GM12872 (cell line): ENCODE data around the gene KRT24.

Experiments used
- TF ChIP-seq, protein P1 (sequence below): IDR thresholded peaks from 3 replicates; pipeline ENCODE4 v1.5.1; 2011; ENCODE audit warnings: low read depth, mild to moderate bottlenecking, low read length, moderate library complexity; ENCODE audit not compliant: insufficient read depth

Gene KRT24

DNA sequence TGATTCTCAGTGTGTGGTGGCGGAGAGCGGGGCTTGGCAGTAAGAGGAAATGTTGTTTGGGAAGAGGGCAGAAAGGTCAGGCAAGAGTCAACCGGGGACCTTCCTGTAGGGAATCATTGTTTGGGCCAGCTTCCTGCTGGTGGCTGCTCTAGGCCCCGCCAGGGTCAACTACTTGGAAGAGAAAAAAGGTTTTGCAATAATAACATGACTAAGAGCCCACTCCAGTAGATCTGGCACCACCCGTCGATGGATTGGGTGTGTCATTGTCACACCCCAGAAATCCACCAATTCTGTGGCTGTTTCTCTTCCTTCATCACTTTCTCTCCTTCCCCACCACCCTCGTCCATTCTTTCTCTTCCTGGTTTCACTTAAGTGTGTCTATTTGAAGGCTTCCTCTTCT lies 4.2 kb upstream of the KRT24 start:
- TF ChIP-seq, protein P1, sequence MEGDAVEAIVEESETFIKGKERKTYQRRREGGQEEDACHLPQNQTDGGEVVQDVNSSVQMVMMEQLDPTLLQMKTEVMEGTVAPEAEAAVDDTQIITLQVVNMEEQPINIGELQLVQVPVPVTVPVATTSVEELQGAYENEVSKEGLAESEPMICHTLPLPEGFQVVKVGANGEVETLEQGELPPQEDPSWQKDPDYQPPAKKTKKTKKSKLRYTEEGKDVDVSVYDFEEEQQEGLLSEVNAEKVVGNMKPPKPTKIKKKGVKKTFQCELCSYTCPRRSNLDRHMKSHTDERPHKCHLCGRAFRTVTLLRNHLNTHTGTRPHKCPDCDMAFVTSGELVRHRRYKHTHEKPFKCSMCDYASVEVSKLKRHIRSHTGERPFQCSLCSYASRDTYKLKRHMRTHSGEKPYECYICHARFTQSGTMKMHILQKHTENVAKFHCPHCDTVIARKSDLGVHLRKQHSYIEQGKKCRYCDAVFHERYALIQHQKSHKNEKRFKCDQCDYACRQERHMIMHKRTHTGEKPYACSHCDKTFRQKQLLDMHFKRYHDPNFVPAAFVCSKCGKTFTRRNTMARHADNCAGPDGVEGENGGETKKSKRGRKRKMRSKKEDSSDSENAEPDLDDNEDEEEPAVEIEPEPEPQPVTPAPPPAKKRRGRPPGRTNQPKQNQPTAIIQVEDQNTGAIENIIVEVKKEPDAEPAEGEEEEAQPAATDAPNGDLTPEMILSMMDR: no peak

DNA sequence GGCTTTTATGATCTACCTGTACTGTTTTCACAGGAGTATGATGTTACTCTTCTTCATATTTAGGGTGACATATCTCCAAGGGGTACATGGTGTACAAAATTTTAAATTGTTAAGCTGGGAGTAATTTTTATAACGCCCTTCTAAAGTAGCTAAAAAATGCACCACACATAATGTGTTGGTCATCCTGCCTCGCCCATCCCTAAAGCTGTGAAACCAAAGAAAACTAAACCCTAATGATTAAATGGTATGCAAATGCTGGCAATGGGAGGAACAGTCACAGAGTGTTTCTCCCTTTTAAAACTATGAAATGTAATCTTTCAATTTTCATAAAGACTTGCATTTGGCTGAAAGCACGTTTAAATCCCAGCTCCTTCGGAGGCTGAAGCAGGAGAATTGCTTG lies 2.0 kb upstream of the KRT24 start:
- TF ChIP-seq, protein P1: no peak

DNA sequence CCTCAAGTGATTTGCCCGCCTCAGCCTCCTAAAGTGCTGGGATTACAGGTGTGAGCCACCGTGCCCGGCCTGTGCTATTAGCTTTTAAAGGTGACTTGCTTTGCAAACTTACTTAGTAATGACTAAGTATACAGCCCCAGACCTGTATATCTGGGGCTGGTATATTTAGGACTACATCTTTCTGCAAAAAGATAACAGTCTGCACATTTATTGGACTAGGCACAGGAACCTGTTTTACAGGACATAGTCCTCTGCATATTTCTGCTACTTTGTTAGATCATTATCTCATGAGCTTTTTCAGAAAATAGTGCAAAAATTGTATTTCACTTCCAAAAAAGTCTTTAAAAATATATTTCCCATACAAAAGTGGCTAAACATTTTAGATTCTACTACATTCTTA lies 1.3 kb downstream of the KRT24 start:
- TF ChIP-seq, protein P1: no peak

DNA sequence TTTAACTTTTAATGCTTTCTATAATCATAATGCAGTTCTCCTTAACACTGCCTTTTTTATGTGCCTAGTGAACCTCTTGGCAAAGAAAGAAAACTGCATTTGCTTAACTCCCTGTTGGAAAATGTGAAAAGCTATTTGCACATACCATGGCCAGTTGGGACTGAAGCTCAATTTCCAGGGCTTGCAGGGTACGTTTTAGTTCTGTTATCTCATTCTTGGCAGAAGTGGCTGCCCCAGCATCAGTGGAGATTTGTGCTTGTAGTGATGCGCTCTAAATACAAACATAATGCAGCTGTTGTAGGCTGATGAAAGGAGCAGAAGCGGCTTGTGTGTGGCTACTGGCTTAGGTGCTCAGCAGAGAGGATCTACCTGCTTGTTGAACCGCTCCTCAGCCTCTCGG lies 3.7 kb downstream of the KRT24 start:
- TF ChIP-seq, protein P1: no peak

DNA sequence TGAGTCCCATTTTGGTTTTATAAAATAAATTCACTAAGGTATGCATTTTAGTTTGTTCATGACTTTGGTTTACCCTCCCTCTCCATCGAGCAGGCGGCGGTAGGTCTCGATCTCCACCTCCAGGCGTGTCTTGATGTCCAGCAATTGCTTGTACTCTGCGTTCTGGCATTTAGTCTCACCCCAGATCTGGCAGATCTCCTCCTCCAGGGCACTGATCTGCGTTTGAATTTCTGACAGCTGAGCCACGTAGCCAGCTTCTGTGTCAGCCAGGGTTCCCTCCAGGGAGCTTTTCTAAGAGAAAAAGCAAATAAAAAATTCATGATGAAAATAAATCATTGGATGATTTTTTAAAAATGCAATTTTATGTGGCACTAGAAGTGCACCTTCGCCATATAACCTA lies 4.2 kb downstream of the KRT24 start:
- TF ChIP-seq, protein P1: no peak

DNA sequence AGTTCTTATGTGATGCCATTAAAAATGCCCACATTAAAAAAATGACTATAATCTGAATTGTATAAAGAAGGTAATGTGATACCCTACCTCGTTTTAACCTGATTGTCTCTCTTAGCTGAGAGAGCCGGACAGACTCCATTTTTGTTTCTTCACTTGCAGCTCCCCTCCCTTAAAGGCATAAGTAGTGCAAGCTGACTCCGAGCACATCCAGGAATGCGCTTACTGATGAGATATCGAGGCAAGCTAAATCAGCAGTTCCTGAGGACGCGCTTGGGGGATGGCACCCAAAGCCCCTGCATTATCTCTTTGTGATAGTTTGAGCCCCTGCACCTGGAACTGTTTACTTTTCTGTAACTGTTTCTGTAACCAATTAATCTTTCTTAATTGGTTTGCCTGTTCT lies 6.3 kb downstream of the KRT24 start:
- TF ChIP-seq, protein P1: no peak

DNA sequence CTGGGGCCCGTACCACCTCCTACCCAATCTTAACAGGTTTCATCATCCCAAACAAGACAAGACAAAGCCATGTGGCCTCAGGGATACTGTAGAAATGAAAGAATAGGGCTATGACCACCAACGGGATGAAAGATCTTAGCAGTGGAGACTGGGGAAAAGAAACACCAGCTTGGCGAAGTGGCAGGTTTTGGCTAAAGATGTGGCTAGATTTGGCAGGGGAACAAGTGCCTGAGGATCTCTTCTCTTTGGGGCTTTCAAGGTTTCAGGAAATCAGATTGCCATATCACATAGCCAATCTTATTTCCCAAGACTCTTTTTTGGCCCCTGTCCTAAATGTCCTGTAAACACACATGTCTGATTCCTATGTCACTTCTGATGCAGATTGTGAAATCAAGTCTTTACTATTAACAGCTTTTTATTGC lies 6.9 kb downstream of the KRT24 start:
- TF ChIP-seq, protein P1: no peak
